KMS-11 (cell line): ENCODE measurements around the gene SDK1.

Experiments
- H2AFZ ChIP-seq: fragments of 200-600 bp; sonication (generic); 2 replicates; pipeline ENCODE4 v1.6.1; 2016; ENCODE audit warnings: antibody characterized with exemption, mixed run types, low read depth
- H3K27ac ChIP-seq: fragments of 200-600 bp; sonication (generic); 2 replicates; pipeline ENCODE4 v1.6.1; 2016; ENCODE audit warnings: mild to moderate bottlenecking, mixed run types
- H3K27me3 ChIP-seq: fragments of 200-600 bp; sonication (generic); 2 replicates; pipeline ENCODE4 v1.6.1; 2017; ENCODE audit warnings: mild to moderate bottlenecking, low read depth, mixed run types, moderate library complexity; ENCODE audit not compliant: insufficient read depth
- H3K36me3 ChIP-seq: fragments of 200-600 bp; sonication (generic); 2 replicates; pipeline ENCODE4 v1.6.1; 2017; ENCODE audit warnings: mild to moderate bottlenecking, mixed run types; ENCODE audit not compliant: insufficient read depth
- H3K4me1 ChIP-seq: fragments of 200-600 bp; sonication (generic); 2 replicates; pipeline ENCODE4 v1.6.1; 2016; ENCODE audit warnings: mild to moderate bottlenecking, low read depth, mixed run types; ENCODE audit not compliant: poor library complexity, severe bottlenecking
- H3K4me2 ChIP-seq: fragments of 200-600 bp; sonication (generic); 2 replicates; pipeline ENCODE4 v1.7.0; 2016; ENCODE audit warnings: mild to moderate bottlenecking, mixed run types
- H3K4me3 ChIP-seq: fragments of 200-600 bp; sonication (generic); IDR thresholded peaks from 2 replicates; pipeline ENCODE4 v1.6.1; 2017; ENCODE audit warnings: low read depth, low read length, mixed read lengths; ENCODE audit not compliant: insufficient read depth
- H3K79me2 ChIP-seq: fragments of 200-600 bp; sonication (generic); 2 replicates; pipeline ENCODE4 v1.6.1; 2016; ENCODE audit warnings: low read depth, mixed run types; ENCODE audit not compliant: insufficient read depth
- H3K9ac ChIP-seq: fragments of 200-600 bp; sonication (generic); 2 replicates; pipeline ENCODE4 v1.6.1; 2016; ENCODE audit warnings: mild to moderate bottlenecking, mixed run types
- H4K20me1 ChIP-seq: fragments of 200-600 bp; sonication (generic); 2 replicates; pipeline ENCODE4 v1.6.1; 2016; ENCODE audit warnings: mild to moderate bottlenecking, mixed run types; ENCODE audit not compliant: insufficient read depth
- TF ChIP-seq, protein P1 (sequence below): fragments of 200-600 bp; sonication (generic); conservative IDR thresholded peaks from 2 replicates; pipeline ENCODE4 v1.6.1; 2017; ENCODE audit warnings: low read depth, mild to moderate bottlenecking, antibody characterized with exemption, low read length, moderate library complexity, mixed read lengths

The SDK1 gene

DNA sequence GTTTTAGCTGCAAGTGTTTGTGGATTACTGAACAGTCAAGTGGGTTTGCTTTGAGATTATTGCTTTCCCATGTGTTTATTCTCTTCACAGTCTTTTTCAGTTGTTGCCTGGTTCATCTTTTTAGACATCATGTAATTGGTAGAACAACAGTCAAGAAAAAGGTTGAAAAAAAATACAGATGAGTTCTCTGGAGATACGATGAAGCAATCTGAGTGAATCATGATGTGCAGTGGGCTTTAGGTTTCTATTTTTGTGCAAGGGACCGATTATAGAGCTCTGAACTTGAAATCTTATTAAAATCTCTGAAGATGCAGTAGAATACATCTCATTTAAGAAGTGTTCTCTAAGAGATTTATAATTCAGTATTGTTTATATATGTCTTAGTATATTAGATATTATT is 145.7 kb downstream of the SDK1 start:
- Histone ChIP-seq H3K4me1 (no peaks in the 10 kb centered on the region), H3K4me3 (no peak overlapping the region), H3K27me3 (no peaks in the 10 kb centered on the region), H3K36me3 (no peaks in the 10 kb centered on the region), H4K20me1 (no peaks in the 10 kb centered on the region), H3K4me2 (no peak overlapping the region), H3K9ac (no peak overlapping the region), H3K27ac (no peak overlapping the region), H2AFZ (no peak overlapping the region), H3K79me2 (no peaks in the 10 kb centered on the region)
- TF ChIP-seq, protein P1, sequence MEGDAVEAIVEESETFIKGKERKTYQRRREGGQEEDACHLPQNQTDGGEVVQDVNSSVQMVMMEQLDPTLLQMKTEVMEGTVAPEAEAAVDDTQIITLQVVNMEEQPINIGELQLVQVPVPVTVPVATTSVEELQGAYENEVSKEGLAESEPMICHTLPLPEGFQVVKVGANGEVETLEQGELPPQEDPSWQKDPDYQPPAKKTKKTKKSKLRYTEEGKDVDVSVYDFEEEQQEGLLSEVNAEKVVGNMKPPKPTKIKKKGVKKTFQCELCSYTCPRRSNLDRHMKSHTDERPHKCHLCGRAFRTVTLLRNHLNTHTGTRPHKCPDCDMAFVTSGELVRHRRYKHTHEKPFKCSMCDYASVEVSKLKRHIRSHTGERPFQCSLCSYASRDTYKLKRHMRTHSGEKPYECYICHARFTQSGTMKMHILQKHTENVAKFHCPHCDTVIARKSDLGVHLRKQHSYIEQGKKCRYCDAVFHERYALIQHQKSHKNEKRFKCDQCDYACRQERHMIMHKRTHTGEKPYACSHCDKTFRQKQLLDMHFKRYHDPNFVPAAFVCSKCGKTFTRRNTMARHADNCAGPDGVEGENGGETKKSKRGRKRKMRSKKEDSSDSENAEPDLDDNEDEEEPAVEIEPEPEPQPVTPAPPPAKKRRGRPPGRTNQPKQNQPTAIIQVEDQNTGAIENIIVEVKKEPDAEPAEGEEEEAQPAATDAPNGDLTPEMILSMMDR = no peak

DNA sequence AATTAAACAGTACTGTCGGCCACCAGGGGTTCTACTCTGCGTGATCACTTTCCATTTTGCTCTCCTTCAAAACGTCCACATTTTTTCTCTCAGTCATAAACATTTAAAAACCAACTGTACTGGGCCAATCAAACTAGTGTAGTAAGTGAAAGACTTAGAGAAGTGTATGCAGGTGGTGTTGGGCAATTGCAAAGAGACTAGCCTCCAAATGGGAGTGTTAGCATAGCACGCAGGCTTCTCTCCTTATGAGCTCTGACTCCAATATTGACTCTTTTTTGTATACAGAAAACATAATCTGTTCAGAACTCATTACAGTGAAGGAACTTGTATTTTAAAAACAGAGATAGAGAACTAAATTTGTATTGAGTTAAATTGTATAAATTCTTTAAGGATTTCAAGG is 150.6 kb downstream of the SDK1 start:
- Histone ChIP-seq H3K4me1 (no peaks in the 10 kb centered on the region), H3K27ac (no peak overlapping the region), H3K9ac (no peak overlapping the region), H3K4me2 (no peak overlapping the region), H4K20me1 (no peaks in the 10 kb centered on the region), H3K79me2 (no peaks in the 10 kb centered on the region), H3K36me3 (no peaks in the 10 kb centered on the region), H3K27me3 (no peaks in the 10 kb centered on the region), H3K4me3 (no peak overlapping the region), H2AFZ (no peak overlapping the region)
- TF ChIP-seq, protein P1 = no peak

DNA sequence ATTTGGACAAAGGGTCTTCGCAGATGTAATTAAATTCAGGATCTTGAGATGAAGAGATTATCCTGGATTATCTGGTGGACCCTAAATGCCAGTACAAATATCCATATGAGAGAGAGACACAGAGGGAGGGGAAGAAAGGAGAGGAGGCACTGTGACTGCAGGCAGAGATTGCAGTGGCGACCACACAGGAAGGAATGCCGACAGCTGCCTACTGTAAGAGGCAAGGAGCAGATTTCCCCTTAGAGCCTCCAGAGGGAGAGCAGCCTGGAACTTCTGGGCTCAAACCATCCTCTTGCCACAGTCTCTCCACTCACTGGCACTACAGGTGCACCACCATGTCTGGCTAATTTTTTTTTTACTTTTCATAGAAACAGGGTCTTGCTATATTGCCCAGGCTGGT is 152.3 kb downstream of the SDK1 start:
- H3K4me1 ChIP-seq = no peaks in the 10 kb centered on the region
- no peak overlapping the region for H3K9ac ChIP-seq
- H3K27me3 ChIP-seq = no peaks in the 10 kb centered on the region
- H3K79me2 ChIP-seq = no peaks in the 10 kb centered on the region
- H3K36me3 ChIP-seq = no peaks in the 10 kb centered on the region
- no peak overlapping the region for H3K27ac ChIP-seq
- TF ChIP-seq, protein P1 = no peak
- no peaks in the 10 kb centered on the region for H4K20me1 ChIP-seq
- no peak overlapping the region for H3K4me2 ChIP-seq
- H3K4me3 ChIP-seq = no peak overlapping the region
- no peak overlapping the region for H2AFZ ChIP-seq

DNA sequence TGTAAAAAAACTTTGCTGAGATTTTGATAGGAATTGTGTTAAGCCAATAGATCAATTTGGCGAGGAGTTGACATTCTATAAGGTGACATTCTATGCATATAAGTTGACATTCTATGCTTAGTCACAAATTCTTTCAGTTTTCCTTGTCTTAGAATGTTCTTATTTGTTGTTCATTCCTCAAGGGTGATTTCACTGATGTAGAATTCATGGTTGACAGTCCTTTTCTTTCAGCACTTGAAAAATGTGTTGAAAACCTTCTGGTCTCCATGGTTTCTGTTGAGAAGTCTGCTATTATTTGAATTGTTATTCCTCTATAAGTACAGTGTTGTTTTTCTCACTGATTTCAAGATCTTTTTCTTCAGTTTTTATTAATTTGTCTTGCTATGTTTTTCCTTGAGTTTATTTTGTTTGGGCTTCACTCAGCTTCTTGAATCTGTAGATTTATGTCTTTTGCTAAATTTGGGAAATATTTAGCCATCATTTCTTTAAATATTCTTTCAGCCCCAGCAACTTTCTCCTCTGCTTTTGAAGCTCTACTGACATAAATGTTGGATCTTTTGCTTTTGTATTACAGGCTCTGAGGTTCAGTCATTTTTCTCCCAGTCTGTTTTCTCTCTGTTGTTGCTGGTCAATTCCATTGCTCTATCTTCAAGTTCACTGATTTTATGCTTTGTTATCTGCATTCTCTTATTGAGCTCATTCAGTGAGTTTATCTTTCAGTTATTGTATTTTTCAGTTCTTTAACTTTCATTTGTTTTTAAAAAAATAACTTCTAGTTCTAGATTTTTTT is 154.9 kb downstream of the SDK1 start:
- no peak overlapping the region for H3K27ac ChIP-seq
- TF ChIP-seq, protein P1 = no peak
- H3K9ac ChIP-seq = no peak overlapping the region
- H3K4me1 ChIP-seq = no peaks in the 10 kb centered on the region
- no peaks in the 10 kb centered on the region for H4K20me1 ChIP-seq
- no peaks in the 10 kb centered on the region for H3K27me3 ChIP-seq
- no peak overlapping the region for H3K4me2 ChIP-seq
- no peak overlapping the region for H2AFZ ChIP-seq
- H3K79me2 ChIP-seq = no peaks in the 10 kb centered on the region
- no peaks in the 10 kb centered on the region for H3K36me3 ChIP-seq
- H3K4me3 ChIP-seq = no peak overlapping the region
